ENCODE measurements around the gene TMEM63A.

Gene TMEM63A

DNA sequence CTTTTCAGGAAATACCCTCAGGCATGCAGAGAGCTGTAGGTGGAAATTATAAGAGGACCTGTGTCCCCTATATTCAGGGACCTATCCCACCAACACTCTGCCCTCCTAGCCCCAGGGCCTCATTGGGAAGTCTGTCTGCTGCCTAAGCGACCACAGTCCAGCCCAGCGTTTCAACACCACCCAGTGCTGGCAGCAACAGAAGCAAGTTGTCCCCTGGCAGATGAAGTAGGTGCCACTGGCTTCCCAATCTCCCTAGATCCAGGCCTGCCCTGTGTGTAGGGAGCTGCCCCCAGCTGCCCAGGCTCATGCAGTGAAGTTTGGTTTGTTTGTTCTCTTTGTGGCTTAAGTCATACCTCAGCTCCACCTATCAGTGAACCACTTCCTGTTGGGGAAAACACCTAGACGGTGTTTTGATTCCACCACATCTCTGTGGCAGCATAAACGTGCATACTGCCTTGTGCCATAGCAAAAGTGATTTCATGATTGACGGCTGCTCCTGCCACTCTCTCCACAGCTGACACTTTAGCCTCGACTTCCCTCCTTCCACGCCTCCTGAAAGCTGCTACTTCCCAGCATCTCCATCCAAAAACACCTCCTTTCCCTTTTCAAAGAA, 14.9 kb upstream of the TMEM63A start:
- H3K4me3 ChIP-seq (ENCODE audit: low read depth, low read length): no peak overlapping the region
- TF ChIP-seq, protein P1, sequence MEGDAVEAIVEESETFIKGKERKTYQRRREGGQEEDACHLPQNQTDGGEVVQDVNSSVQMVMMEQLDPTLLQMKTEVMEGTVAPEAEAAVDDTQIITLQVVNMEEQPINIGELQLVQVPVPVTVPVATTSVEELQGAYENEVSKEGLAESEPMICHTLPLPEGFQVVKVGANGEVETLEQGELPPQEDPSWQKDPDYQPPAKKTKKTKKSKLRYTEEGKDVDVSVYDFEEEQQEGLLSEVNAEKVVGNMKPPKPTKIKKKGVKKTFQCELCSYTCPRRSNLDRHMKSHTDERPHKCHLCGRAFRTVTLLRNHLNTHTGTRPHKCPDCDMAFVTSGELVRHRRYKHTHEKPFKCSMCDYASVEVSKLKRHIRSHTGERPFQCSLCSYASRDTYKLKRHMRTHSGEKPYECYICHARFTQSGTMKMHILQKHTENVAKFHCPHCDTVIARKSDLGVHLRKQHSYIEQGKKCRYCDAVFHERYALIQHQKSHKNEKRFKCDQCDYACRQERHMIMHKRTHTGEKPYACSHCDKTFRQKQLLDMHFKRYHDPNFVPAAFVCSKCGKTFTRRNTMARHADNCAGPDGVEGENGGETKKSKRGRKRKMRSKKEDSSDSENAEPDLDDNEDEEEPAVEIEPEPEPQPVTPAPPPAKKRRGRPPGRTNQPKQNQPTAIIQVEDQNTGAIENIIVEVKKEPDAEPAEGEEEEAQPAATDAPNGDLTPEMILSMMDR (IDR thresholded peaks at IDR 0.05; ENCODE audit: borderline replicate concordance, insufficient read depth, low read depth, low read length): no peak

DNA sequence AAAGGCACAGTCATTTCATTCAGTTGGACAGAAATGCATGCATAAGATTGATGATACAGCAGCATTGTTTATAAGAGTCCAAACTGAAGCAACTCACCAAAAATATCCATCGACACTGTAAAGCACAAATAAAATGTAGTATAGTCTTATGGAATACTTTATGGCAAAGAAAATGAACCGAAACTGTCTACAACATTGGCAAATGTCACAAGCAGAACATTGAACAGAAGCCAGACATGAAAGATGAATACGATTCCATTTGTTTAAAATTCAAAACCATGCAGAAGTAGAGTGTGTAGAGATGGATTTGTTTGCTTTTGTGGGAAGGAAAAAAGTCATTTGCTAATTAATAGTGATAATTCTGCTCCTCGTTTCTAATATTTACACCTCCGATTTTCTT, 14.3 kb upstream of the TMEM63A start:
- TF ChIP-seq, protein P1 (IDR thresholded peaks at IDR 0.05; ENCODE audit: borderline replicate concordance, insufficient read depth, low read depth, low read length): no peak

DNA sequence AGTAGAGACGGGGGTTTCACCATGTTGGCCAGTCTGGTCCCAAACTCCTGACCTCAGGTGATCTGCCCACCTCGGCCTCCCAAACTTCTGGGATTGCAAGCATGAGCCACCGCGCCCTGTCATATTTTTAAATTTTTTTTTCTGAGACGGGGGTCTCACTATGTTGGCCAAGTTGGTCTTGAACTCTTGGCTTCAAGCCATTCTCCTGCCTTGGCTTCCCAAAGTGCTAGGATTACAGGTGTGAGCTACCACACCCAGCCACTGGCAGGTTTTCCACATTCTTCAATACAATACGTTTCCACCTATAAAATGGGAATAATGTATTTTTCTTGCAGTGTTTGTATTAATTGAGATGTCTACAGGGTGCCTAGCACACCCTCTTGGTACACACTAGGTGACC, 10.1 kb upstream of the TMEM63A start:
- H3K4me3 ChIP-seq (ENCODE audit: low read depth, low read length): no peak overlapping the region
- TF ChIP-seq, protein P1 (IDR thresholded peaks at IDR 0.05; ENCODE audit: borderline replicate concordance, insufficient read depth, low read depth, low read length): no peak

More for the DNA sequence above, 14.3 kb upstream of the TMEM63A start:
- no peak overlapping the region for H3K4me3 ChIP-seq (ENCODE audit: low read depth, low read length)

DNA sequence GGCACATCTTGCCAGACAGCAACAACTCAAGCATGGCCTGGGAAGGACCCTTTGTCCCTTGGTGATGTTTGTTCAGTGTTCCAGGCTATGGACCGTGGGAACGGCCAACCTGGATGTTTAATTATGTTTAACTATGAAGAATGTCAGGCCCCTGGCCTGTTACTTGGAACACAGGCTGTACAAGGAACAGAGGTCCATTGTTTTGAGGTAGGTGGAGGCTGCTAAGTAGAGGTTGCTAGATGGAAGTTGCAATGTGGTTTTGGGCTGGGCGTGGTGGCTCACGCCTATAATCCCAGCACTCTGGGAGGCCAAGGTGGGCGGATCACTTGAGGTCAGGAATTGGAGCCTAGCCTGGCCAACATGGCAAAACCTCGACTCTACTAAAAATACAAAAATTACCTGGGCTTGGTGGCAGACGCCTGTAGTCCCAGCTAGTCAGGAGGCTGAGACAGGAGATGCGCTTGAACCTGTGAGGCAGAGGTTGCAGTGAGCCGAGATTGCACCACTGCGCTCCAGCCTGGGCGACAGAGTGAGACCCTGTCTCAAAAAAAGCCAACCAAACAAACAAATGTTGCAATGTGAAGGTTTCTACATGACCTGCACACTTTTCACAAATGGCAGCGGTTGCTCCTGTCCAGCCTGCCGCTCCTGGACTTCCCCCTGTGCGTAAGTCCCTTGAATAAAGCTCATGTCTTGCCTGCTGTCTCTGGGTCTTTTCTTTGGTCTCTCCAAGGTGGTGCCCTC, 9.2 kb upstream of the TMEM63A start:
- no peak overlapping the region for H3K4me3 ChIP-seq (ENCODE audit: low read depth, low read length)
- TF ChIP-seq, protein P1 (IDR thresholded peaks at IDR 0.05; ENCODE audit: borderline replicate concordance, insufficient read depth, low read depth, low read length): no peak

DNA sequence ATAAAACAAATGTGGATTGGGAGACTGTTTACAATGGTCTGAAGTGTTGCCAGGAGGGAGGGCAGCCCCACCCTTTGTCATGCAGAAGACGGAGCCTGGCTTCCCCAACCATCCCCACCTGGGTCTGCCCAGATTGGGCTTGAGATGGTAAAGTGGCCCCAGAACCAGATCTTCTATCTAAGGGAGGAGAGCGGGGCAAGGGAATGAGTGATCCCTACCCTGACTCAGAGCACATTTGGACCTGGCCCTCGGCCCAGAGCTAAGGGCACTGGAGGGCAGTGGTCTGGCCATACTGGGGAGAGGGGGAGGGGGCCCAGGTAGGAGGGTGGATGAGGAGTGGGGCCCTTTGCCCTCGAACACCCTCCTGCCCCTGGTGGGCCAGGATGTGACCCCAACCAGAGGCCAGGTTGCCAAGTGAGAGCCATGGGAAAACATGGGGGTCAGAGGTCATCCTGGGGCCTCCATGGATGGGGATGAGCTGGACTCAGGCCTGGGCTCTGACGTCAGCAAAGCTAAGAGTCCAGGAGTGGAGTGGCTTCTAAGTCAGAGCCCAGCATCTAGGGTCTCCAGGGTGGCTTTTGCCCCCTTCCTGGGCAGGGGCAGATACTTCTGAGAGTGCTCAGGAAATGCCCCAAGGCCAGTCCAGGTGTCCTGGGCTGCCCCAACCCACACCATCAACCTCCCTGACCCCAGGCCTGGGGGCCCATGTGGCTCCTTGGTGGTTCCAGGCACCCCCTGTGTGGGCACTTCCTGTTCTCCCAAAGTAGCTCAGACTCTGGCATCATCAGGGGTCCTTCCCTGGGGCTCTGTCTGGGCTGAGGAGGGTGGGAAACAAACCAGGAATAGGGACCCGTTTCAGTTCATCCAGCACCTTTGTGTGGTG, 8.4 kb upstream of the TMEM63A start:
- no peak overlapping the region for H3K4me3 ChIP-seq (ENCODE audit: low read depth, low read length)
- TF ChIP-seq, protein P1 (IDR thresholded peaks at IDR 0.05; ENCODE audit: borderline replicate concordance, insufficient read depth, low read depth, low read length): no peak

DNA sequence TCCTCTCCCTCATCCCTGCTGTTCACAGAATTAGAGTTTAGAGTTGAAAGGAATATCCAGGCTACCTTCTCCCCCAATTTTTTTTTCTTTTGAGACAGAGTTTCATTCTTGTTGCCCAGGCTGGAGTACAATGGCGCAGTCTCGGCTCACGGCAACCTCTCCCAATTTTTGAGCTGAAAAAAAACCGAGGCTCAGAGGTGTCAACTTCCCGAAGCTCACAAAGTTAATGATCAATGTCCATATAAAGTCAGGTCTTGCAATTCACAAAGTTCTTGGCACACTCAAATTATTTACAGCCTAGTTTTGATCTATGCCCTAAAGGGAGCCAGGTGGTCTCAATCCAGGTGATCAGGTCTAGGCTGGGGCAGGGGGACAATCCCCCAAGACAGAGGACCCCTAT, 7.6 kb upstream of the TMEM63A start:
- H3K4me3 ChIP-seq (ENCODE audit: low read depth, low read length): no peak overlapping the region
- TF ChIP-seq, protein P1 (IDR thresholded peaks at IDR 0.05; ENCODE audit: borderline replicate concordance, insufficient read depth, low read depth, low read length): no peak

Data from GM12875 (cell line).